Left ventricle myocardium inferior (tissue), 1 donor: Measurements from ENCODE around the gene ZNF200. TPM values are rescaled to one million over a fixed set of nuclear protein-coding genes. Genes with fewer than 3 reads are reported as not detected.

ENCODE experiments used
- total RNA-seq: library from RNA; stranded (reverse); fragmentation: NEBNext Ultra II Directional; extraction: Animal tissue kit (Norgen Biotek cat#: 25700); gene quantifications from one replicate; pipeline ENCODE4 v1.2.1, GENCODE V29; 2021
- donor health status: DM: no; HTN: yes; CAD: no; lungs with severe emphysema.

The ZNF200 gene
- total RNA-seq, 1 donor from 2014 or later, result 5.8 TPM

Other genes with a start within 250 kb of the ZNF200 start
- 1.2 TPM for gene CLDN9, start 222.2 kb downstream of the ZNF200 start, total RNA-seq
- not detected for gene CLDN6, start 217.0 kb downstream of the ZNF200 start, total RNA-seq
- 66.2 TPM for gene TNFRSF12A, start 214.8 kb downstream of the ZNF200 start, total RNA-seq
- 48.5 TPM for gene HCFC1R1, start 211.2 kb downstream of the ZNF200 start, total RNA-seq
- gene THOC6, start 211.1 kb downstream of the ZNF200 start, total RNA-seq, result 9.1 TPM
- 0.05 TPM for gene BICDL2, start 198.2 kb downstream of the ZNF200 start, total RNA-seq
- 1.2 TPM for gene MMP25, start 188.6 kb downstream of the ZNF200 start, total RNA-seq
- 36.3 TPM for gene IL32, start 169.5 kb downstream of the ZNF200 start, total RNA-seq
- not detected for gene ZSCAN10, start 135.9 kb downstream of the ZNF200 start, total RNA-seq
- 8.0 TPM for gene ZNF205, start 122.6 kb downstream of the ZNF200 start, total RNA-seq
- gene ZNF213, start 100.1 kb downstream of the ZNF200 start, total RNA-seq, result 6.2 TPM
- not detected for gene OR1F1, start 47.0 kb downstream of the ZNF200 start, total RNA-seq
- 0.49 TPM for gene MEFV, start 21.5 kb upstream of the ZNF200 start, total RNA-seq
- 9.9 TPM for gene ZNF263, start 48.3 kb upstream of the ZNF200 start, total RNA-seq
- gene TIGD7, start 70.3 kb upstream of the ZNF200 start, total RNA-seq, result 9.7 TPM
- 19.2 TPM for gene ZNF75A, start 70.3 kb upstream of the ZNF200 start, total RNA-seq
- gene OR2C1, start 120.7 kb upstream of the ZNF200 start, total RNA-seq, result 0.22 TPM
- 5.9 TPM for gene ZSCAN32, start 165.8 kb upstream of the ZNF200 start, total RNA-seq
- 10.1 TPM for gene ZNF174, start 166.1 kb upstream of the ZNF200 start, total RNA-seq
- gene ZNF597, start 208.3 kb upstream of the ZNF200 start, total RNA-seq, result 1.7 TPM
- gene NAA60, start 208.5 kb upstream of the ZNF200 start, total RNA-seq, result 38.2 TPM